ENCODE results near the gene PRPF38A.
A peak's percentile ranks its signal among the peaks of the same experiment; 100 is the strongest.

The PRPF38A gene

DNA sequence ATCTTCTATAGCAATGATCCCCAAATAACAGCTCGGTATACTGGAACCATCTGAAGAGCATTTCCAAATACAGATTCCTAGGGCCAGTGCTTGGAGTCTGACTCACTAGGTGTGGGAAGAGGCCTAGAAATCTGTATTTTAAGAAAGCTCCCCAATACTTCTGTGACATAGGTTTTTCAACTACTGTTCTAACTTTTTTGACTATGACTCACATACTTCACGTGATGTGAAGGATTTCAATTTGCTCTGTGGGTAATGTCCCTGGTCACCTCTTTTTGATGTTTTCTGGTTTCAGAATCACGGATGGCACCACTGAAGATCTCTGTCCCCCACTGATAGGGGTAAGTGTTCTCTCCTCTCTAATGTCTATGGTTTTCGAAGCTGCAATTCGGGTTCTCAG lies 11.2 kb upstream of the PRPF38A start:
- DNase-seq (ENCODE audit: low read depth in 1 of 2, low spot score in 1 of 2): no peak

DNA sequence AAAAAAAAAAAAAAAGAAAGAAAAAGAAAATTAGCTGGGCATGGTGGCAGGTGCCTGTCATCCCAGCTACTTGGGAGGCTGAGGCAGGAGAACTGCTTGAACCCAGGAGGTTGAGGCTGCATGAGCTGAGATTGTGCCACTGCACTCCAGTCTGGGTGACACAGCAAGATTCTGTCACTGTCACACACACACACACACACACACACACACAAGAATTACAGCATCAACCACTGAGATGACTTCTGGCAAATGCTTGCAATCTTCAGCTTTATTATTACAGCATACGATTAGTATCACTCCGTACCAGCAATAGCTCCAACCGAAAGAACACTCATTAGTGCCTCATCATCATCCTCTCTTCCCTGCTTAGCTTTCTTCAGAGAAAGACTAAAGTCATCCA lies 4.8 kb upstream of the PRPF38A start:
- DNase-seq (ENCODE audit: low read depth in 1 of 2, low spot score in 1 of 2): no peak

GRCh38 chr1:52400131-52400530 lies 4.3 kb upstream of the PRPF38A start:
- no peak for DNase-seq (ENCODE audit: low read depth in 1 of 2, low spot score in 1 of 2)

DNA sequence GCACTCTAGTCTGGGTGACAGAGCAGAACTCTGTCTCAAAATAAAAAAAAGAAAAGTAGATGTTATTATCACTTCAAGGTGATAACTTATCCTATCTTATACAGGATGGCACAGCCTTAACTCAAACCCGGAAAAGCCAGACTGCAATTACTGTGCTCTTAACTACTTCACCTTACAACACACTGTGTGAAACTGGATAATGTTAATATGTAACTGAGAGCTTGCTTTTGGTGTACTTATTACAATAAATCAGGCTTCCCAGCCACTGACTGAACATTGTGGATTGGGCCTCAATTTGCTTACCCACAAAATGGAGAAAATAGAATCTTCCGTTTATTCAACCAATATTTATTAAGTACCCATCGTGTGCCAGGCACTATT lies 1.6 kb upstream of the PRPF38A start:
- no peak for DNase-seq (ENCODE audit: low read depth in 1 of 2, low spot score in 1 of 2)

DNA sequence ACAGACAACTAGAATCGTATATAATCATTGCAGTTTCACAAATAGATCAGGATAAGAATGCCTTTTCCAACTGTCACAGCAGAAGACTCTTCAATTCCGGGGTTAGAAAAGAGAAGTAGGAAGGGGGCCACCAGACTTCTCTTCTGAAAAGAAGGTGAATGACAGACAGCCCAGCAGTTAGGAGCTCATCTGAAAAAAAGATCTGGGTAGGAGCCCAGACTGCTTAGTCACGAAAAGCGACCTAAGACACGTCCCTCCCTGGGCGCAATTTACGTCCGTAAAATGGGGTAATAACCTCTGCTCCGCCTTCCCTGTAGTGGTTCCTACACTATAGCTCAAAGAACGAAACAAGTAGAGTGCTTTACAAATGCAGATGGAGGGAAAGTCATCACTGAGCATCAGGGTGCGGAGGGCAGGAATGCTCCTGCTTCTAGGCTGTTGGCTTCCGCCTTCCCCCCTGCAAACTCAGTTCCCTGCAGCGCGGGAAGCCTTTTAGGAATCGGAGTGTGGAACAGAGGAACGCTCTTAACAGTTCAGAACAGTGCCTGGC lies 761 bp upstream of the PRPF38A start:
- peak in 1 of 2 donors; percentile 50 for DNase-seq (ENCODE audit: low read depth in 1 of 2, low spot score in 1 of 2)

- no peak for DNase-seq (ENCODE audit: low read depth in 1 of 2, low spot score in 1 of 2)
Observed at GRCh38 chr1:52404975-52405338, 555 bp downstream of the PRPF38A start.

DNA sequence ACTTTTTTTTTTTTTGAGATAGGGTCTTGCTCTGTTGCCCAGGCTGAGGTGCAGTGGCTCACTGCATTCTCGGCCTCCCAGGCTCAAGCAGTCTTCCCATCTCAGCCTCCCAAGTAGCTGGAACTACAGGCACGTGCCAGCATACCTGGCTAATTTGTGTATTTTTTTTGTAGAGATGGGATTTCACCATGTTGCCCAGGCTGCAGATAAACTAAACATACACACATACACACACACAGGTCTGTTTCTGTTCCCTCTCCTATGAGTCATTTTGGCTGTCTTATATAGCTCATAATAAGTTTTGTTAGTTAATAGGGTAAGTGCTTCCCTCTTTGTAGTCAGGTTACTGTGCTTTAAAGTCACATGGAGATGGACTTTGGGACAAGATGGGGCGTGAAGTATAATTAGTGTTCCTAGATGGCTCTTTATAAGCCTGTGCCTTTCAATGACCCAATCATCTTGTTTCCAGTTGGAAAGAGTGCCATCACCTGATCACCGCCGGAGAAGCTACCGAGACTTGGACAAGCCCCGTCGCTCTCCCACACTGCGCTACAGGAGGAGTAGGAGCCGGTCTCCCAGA lies 9.1 kb downstream of the PRPF38A start:
- DNase-seq (ENCODE audit: low read depth in 1 of 2, low spot score in 1 of 2): no peak

DNA sequence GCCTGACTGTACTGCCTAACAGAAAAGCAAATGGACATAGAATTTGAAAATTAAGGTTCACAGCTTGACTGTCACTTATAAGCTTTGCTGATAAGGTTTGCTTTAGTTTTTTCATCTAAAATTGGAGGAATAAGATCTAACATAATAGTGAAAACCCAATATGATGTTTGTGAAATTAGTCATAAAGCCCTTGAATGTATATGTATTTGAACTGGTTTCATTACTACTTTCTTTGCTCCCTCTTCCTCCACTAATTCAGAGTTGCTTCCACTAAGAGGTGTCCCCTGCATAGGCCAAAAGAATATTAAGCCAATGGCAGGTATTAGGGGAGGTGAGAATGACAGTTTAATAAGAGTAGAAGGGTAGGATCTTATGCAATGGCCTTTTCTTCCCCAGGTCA lies 10.5 kb downstream of the PRPF38A start:
- no peak for DNase-seq (ENCODE audit: low read depth in 1 of 2, low spot score in 1 of 2)

DNA sequence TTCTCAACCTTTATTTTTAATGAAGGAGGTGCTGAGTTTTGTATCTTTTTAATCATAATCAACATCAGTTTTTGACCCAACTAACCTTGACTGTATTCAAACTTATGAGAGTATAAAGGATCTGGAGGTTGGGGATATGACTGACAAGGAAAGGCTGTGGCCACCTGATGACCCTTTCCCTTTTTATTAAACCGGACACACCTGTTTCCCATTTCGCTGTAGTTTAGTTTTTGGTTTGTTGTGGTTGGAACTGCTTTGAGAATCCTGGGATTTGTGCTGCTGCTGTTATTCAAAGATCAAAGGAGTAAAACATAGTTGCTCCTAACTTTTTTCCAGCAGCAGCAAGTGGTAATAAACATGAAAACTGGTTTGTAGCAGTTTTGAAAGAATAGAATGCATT lies 12.4 kb downstream of the PRPF38A start:
- no peak for DNase-seq (ENCODE audit: low read depth in 1 of 2, low spot score in 1 of 2)

GRCh38 chr1:52420713-52421112 lies 16.3 kb downstream of the PRPF38A start:
- DNase-seq (ENCODE audit: low read depth in 1 of 2, low spot score in 1 of 2): no peak

DNA sequence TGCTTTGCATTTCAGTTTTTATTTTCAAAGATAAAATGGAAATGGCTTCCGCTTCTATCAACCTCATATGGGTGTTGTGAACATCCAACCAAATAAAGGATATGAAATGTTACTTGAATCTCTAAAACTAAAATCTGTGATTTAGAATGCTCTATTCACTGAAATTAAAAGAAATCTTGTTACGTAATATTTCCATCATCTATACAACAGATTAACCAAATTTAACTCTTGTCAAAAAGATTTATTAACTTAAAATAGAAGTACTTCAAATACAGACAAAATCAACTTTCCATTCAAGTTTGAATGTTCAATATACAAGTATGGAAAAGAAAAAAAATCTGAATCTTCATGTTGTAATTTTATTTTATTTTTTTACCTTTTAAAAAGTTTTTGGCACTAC lies 18.7 kb downstream of the PRPF38A start:
- DNase-seq (ENCODE audit: low read depth in 1 of 2, low spot score in 1 of 2): no peak

- peak; percentile 13 to 49 for DNase-seq (ENCODE audit: low read depth in 1 of 2, low spot score in 1 of 2)
Observed at GRCh38 chr1:52423771-52424170, 19.4 kb downstream of the PRPF38A start.

- peak in 1 of 2 donors; percentile 6 for DNase-seq (ENCODE audit: low read depth in 1 of 2, low spot score in 1 of 2)
Observed at GRCh38 chr1:52424231-52424636, 19.8 kb downstream of the PRPF38A start.

DNA sequence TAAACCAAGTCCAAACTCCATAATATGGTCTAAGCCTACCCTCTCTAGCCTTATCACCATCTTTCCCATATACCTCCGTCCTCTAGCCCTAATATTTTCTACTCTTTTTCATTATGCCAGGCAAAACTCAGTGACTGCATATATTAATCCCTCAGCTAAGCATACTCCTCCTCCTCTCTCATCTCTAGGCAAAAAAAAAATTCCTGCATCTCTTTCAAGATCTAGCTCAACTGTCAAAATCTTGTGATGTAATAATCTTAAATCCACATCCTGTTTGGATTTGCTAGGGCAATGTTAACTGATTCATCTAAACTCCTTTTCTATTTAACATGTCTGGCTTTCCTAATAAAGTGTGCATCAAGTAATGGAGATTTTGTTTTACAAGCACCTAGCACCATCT lies 20.4 kb downstream of the PRPF38A start:
- DNase-seq (ENCODE audit: low read depth in 1 of 2, low spot score in 1 of 2): no peak

GRCh38 chr1:52426371-52426770 lies 22.0 kb downstream of the PRPF38A start:
- no peak for DNase-seq (ENCODE audit: low read depth in 1 of 2, low spot score in 1 of 2)

- no peak for DNase-seq (ENCODE audit: low read depth in 1 of 2, low spot score in 1 of 2)
Observed at GRCh38 chr1:52427152-52427551, 22.8 kb downstream of the PRPF38A start.

DNA sequence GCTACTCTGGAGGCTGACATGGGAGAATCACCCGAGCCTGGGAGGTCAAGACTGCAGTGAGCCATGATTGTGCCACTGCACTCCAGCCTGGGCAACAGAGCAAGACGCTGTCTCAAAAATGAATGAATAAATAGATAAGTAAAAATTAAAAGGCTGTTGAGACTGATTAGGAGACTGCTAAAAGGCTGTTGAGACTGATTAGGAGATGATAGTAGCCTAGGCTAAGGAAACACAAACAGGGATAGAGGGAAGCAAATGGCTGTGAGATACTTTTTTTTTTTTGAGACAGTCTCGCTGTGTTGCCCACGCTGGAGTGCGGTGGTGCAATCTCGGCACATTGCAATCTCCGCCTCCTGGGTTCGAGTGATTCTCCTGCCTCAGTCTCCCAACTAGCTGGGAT lies 28.4 kb downstream of the PRPF38A start:
- DNase-seq (ENCODE audit: low read depth in 1 of 2, low spot score in 1 of 2): no peak

DNA sequence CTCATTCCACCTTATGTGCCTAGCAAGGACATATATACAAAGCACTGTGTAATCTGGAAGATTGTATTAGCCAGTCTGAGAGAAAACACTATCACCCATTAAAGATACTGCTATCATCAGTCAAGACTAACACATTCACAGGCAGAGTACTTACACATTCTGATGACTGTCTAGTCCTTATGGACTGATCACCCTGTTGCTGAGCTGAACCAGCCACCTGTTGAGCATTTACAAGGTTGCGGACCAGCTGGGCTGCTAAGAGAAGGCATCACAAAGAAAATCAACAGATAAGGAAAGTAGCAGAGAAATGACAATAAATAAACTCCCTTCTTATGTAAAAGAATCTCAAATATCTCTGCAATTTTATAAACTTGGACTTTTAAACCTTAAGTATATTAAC lies 30.8 kb downstream of the PRPF38A start:
- DNase-seq (ENCODE audit: low read depth in 1 of 2, low spot score in 1 of 2): no peak

- DNase-seq (ENCODE audit: low read depth in 1 of 2, low spot score in 1 of 2): no peak
Observed at GRCh38 chr1:52435650-52436049, 31.2 kb downstream of the PRPF38A start.

DNA sequence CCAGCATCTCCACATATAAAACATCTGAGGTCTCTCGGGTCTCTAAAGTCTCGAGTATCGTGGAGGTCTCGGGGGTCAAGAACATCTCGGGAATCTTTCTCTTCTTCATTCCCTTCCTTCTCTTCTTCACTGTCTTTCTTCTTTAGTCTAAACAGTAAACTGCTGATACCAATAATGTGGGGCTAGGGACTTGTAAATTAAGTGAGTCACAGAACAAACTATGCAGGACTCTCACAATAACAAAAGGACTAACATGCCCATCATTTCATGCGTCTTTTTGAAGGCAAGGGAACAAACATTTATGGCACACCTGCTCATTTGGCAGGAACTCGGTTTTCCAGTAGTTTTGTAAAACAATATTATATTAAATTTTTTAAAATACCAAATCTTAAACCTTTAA lies 32.4 kb downstream of the PRPF38A start:
- DNase-seq (ENCODE audit: low read depth in 1 of 2, low spot score in 1 of 2): no peak

GRCh38 chr1:52439976-52440375 lies 35.6 kb downstream of the PRPF38A start:
- DNase-seq (ENCODE audit: low read depth in 1 of 2, low spot score in 1 of 2): no peak

GRCh38 chr1:52444463-52444862 lies 40.1 kb downstream of the PRPF38A start:
- no peak for DNase-seq (ENCODE audit: low read depth in 1 of 2, low spot score in 1 of 2)

DNA sequence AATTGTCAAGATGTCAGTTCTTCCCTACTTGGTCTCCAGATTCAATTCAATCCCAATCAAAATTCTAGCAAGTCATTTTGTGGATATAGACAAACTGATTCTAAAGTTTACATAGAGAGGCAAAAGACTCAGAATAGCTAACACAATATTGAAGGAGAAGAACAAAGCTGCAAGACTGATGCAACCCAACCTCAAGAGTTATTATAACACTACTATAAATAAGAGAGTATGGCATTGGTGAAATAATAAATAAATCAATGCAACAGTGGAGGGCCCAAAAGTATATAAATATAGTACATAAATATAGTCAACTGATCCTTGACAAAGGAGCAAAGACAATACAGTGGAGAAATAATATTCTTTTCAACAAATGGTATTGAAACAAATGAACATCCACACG lies 49.7 kb downstream of the PRPF38A start:
- no peak for DNase-seq (ENCODE audit: low read depth in 1 of 2, low spot score in 1 of 2)

DNA sequence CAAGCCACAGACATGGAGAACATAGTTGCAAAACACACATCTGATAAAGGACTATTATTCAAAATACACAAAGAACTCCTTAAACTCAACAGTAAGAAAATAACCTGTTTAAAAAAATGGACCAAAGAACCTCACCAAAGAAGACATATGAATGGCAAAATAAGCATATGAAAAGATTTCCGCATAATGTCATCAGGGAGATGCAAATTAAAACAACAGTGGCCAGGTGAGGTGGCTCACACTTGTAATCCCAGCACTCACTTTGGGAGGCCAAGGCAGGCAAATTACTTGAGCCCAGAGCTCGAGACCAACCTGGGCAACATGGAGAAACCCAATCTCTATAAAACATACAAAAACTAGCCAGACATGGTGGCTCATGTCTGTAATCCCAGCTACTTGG lies 50.4 kb downstream of the PRPF38A start:
- no peak for DNase-seq (ENCODE audit: low read depth in 1 of 2, low spot score in 1 of 2)
